HFF-Myc (cell line): ENCODE measurements around the gene C16orf90.

Source experiments
- DNase-seq: peaks from one replicate; pipeline ENCODE4 v3.0.0-alpha.2; 2011; ENCODE audit warnings: low read depth; ENCODE audit errors: extremely low read depth
- H3K4me3 ChIP-seq: replicated peaks from 2 replicates; pipeline ENCODE4 v1.5.1; 2011; ENCODE audit warnings: low read depth, mild to moderate bottlenecking, control low read depth, low read length
- CTCF ChIP-seq: IDR thresholded peaks from 2 replicates; pipeline ENCODE4 v1.5.1; 2012; ENCODE audit warnings: mild to moderate bottlenecking, low read depth, low read length, control low read depth; ENCODE audit errors: missing control alignments

Gene C16orf90

GRCh38 chr16:3495176-3495575 lies at the start of gene C16orf90:
Gene C16orf90, minus strand, starts transcription at chr16:3495489. Its CDS starts 68 bp downstream, at chr16:3495421.
- TF ChIP-seq CTCF, result no peak
- DNase-seq, result no peak
- H3K4me3 ChIP-seq, result no peak within 1 kb of the TSS

GRCh38 chr16:3542601-3543373 lies 47.5 kb upstream of the C16orf90 start:
- DNase-seq, result no peak
- H3K4me3 ChIP-seq, result no peak overlapping the region
- TF ChIP-seq CTCF, result no peak

GRCh38 chr16:3541527-3542155 lies 46.4 kb upstream of the C16orf90 start:
- no peak overlapping the region for H3K4me3 ChIP-seq
- TF ChIP-seq CTCF, result no peak
- DNase-seq, result no peak

- TF ChIP-seq CTCF, result no peak
- no peak overlapping the region for H3K4me3 ChIP-seq
- no peak for DNase-seq
These were observed 42.9 kb upstream of the C16orf90 start for GRCh38 chr16:3538222-3538621.

- no peak overlapping the region for H3K4me3 ChIP-seq
- no peak for TF ChIP-seq CTCF
- no peak for DNase-seq
These were observed 41.6 kb upstream of the C16orf90 start for GRCh38 chr16:3536851-3537250.

- DNase-seq, result no peak
- H3K4me3 ChIP-seq, result no peak overlapping the region
- TF ChIP-seq CTCF, result no peak
These were observed 41.0 kb upstream of the C16orf90 start for GRCh38 chr16:3536271-3536731.
